ENCODE results near the gene MACROD2.

Gene MACROD2

GRCh38 chr20:14334306-14334930 lies 339.1 kb downstream of the MACROD2 start:
- DNase-seq (ENCODE audit: extremely low spot score) = no peak
- no peak for TF ChIP-seq CTCF (IDR thresholded peaks at IDR 0.05; ENCODE audit: control extremely low read depth, extremely low read depth, low read depth, missing control alignments)
- POLR2A ChIA-PET = no interaction called here
- CTCF ChIA-PET = interaction anchor here (0.8 to 0.9 kb wide), 2 partner anchors 9 to 14 kb away, joined by 3 read pairs; no protein-coding TSS in a partner anchor

- CTCF ChIA-PET = no interaction called here
- no peak for TF ChIP-seq CTCF (IDR thresholded peaks at IDR 0.05; ENCODE audit: control extremely low read depth, extremely low read depth, low read depth, missing control alignments)
- POLR2A ChIA-PET = no interaction called here
- DNase-seq (ENCODE audit: extremely low spot score) = no peak
Observed at GRCh38 chr20:14335052-14335451, 339.7 kb downstream of the MACROD2 start.

GRCh38 chr20:14336686-14337085 lies 341.4 kb downstream of the MACROD2 start:
- TF ChIP-seq CTCF (IDR thresholded peaks at IDR 0.05; ENCODE audit: control extremely low read depth, extremely low read depth, low read depth, missing control alignments) = no peak
- ChIA-PET CTCF (interaction anchor here (0.8 to 2.3 kb wide), 9 partner anchors 7 to 1318 kb away, joined by 3 to 16 read pairs (median 4); no protein-coding TSS in a partner anchor), POLR2A (no interaction called here)
- no peak for DNase-seq (ENCODE audit: extremely low spot score)

GRCh38 chr20:14337400-14338171 lies 342.3 kb downstream of the MACROD2 start, which contains the start of gene FLRT3:
TSS of gene FLRT3 (minus strand) at chr20:14337612. CDS start at chr20:14327506, 10,106 bp downstream.
- CTCF ChIA-PET = interaction anchor here (0.6 to 2.3 kb wide), 16 partner anchors 8 to 1319 kb away, joined by 3 to 16 read pairs (median 4); no protein-coding TSS in a partner anchor
- POLR2A ChIA-PET = no interaction called here
- peak; percentile 46 for DNase-seq (ENCODE audit: extremely low spot score)
- peak; percentile 69 for TF ChIP-seq CTCF (IDR thresholded peaks at IDR 0.05; ENCODE audit: control extremely low read depth, extremely low read depth, low read depth, missing control alignments)

GRCh38 chr20:14341801-14342200 lies 346.5 kb downstream of the MACROD2 start:
- ChIA-PET POLR2A (no interaction called here), CTCF (no interaction called here)
- TF ChIP-seq CTCF (IDR thresholded peaks at IDR 0.05; ENCODE audit: control extremely low read depth, extremely low read depth, low read depth, missing control alignments) = no peak
- no peak for DNase-seq (ENCODE audit: extremely low spot score)

GRCh38 chr20:14342918-14343317 lies 347.6 kb downstream of the MACROD2 start:
- ChIA-PET POLR2A (no interaction called here), CTCF (interaction anchor here (0.6 to 0.7 kb wide), 2 partner anchors 19 to 25 kb away, joined by 3 read pairs; no protein-coding TSS in a partner anchor)
- no peak for DNase-seq (ENCODE audit: extremely low spot score)

More at GRCh38 chr20:14342918-14343317, 347.6 kb downstream of the MACROD2 start:
- TF ChIP-seq CTCF (IDR thresholded peaks at IDR 0.05; ENCODE audit: control extremely low read depth, extremely low read depth, low read depth, missing control alignments) = no peak
